HFFc6 (cell line): ENCODE measurements around the gene GDNF. TPM values are rescaled to one million over a fixed set of nuclear protein-coding genes. Genes with fewer than 3 reads are reported as not detected.

Experiments used
- DNase-seq: peaks from one replicate; pipeline ENCODE4 v3.0.0-alpha.2; 2018
- H3K27ac Mint-ChIP-seq: 2 replicates; pipeline ENCODE4 v1.8.0; 2020; ENCODE audit warnings: mild to moderate bottlenecking, mixed read lengths
- H3K27me3 Mint-ChIP-seq: 2 replicates; pipeline ENCODE4 v1.8.0; 2021; ENCODE audit warnings: mild to moderate bottlenecking, moderate library complexity, mixed read lengths; ENCODE audit not compliant: insufficient read depth
- H3K36me3 Mint-ChIP-seq: 2 replicates; pipeline ENCODE4 v1.8.0; 2021; ENCODE audit warnings: low read depth, mixed read lengths
- H3K4me1 Mint-ChIP-seq: 2 replicates; pipeline ENCODE4 v1.8.0; 2020; ENCODE audit warnings: low read depth, mixed read lengths
- H3K4me3 Mint-ChIP-seq: 2 replicates; pipeline ENCODE4 v1.8.0; 2020; ENCODE audit warnings: mild to moderate bottlenecking, moderate library complexity, mixed read lengths
- H3K9me3 Mint-ChIP-seq: 2 replicates; pipeline ENCODE4 v1.8.0; 2020; ENCODE audit warnings: mild to moderate bottlenecking, mixed read lengths
- total RNA-seq, 6 experiments: library from RNA; stranded (reverse); fragmentation: NEBNext Ultra II Directional; extraction: Animal tissue kit (Norgen Biotek cat#: 25700); gene quantifications; 2 replicates in 1 of 6; 3 replicates in 5 of 6; pipeline ENCODE4 v1.2.3, GENCODE V29; 2021
- TF ChIP-seq, protein P1 (sequence below): fragments of 200-600 bp; sonication (generic); IDR thresholded peaks from 2 replicates; pipeline ENCODE4 v1.5.0; 2021; ENCODE audit warnings: antibody characterized with exemption, mild to moderate bottlenecking

Gene GDNF
- total RNA-seq, 6 experiments from 2014 or later, result 0.85 to 8.3 (median 7.1) TPM

DNA sequence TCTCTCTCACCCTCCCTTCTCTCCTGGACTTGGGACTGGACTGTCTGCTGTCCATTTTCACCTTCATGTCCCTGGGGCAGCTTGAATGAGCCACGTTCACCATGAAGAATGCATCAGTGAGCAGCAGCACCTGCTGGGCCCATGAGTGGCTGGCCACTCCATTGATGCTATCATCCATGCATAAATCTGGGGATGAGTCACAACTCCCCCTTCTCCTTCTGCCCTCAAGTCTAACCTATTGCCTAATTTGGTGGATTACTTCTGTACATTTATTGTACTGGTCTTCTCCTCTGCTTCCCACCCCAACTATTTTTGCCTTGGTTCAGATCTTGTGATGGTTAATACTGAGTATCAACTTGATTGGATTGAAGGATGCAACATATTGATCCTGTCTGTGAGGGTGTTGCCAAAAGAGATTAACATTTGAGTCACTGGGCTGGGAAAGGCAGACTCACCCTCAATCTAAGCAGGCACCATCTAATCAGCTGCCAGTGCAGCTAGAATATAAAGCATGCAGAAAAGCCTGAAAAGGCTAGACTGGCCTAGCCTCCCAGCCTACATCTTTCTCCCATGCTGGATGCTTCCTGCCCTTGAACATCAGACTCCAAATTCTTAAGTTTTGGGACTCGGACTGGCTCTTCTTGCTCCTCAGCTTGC is 46.7 kb downstream of the GDNF start:
- TF ChIP-seq, protein P1, sequence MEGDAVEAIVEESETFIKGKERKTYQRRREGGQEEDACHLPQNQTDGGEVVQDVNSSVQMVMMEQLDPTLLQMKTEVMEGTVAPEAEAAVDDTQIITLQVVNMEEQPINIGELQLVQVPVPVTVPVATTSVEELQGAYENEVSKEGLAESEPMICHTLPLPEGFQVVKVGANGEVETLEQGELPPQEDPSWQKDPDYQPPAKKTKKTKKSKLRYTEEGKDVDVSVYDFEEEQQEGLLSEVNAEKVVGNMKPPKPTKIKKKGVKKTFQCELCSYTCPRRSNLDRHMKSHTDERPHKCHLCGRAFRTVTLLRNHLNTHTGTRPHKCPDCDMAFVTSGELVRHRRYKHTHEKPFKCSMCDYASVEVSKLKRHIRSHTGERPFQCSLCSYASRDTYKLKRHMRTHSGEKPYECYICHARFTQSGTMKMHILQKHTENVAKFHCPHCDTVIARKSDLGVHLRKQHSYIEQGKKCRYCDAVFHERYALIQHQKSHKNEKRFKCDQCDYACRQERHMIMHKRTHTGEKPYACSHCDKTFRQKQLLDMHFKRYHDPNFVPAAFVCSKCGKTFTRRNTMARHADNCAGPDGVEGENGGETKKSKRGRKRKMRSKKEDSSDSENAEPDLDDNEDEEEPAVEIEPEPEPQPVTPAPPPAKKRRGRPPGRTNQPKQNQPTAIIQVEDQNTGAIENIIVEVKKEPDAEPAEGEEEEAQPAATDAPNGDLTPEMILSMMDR, result peak; percentile 31; the same call in 1 of the 2 replicates
- Mint-ChIP-seq H3K4me1 (peaks cover 59% of the 10 kb centered on the region), H3K36me3 (peaks cover 40% of the 10 kb centered on the region), H3K27ac (peak overlapping the region; percentile 92), H3K27me3 (no peaks in the 10 kb centered on the region), H3K9me3 (peaks cover 20% of the 10 kb centered on the region), H3K4me3 (peak overlapping the region; percentile 45)
- DNase-seq, result peak; percentile 87

DNA sequence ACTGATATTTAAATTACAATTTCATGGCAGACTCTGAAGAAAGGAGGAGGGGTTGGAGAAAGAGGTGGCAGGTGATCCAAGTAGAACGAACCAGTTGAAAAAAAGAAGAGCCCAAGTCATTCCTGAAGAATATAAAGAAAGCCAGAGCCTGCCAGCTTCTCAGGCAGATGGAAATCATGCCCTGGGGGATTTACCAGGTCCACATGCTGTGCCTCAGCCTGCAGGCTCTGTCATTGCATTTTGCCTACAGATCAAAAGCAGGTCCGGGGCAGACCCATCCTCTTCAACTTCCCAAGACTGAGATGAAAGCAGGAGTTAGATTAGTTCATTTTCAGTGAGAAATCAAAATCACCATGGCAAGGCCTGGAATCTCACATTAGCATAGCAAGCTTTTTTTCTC is 48.5 kb downstream of the GDNF start:
- Mint-ChIP-seq H3K9me3 (peaks cover 20% of the 10 kb centered on the region), H3K36me3 (peaks cover 33% of the 10 kb centered on the region)

DNA sequence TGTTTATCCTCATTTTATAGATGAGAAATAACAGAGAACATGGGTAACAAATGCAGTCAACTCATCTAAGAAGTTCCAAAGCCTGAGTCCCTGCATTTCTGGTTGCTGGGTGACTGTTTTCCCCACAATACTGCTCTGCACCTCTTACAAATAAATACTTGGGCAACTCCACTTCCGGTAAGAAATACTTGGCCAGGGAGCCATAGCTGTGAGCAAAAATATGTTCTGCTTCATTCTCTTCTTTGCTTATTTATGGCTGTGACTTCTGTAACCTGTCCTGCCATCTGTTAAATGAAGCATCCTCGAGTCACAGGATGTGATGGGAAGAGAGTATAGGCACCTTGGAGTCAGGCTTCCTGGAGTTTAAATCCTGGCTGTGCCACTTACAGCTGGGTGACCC is 49.9 kb downstream of the GDNF start:
- H3K4me1 Mint-ChIP-seq, result peaks cover 83% of the 10 kb centered on the region
- peaks cover 13% of the 10 kb centered on the region for H3K9me3 Mint-ChIP-seq
- no peaks in the 10 kb centered on the region for H3K27me3 Mint-ChIP-seq
- no peak overlapping the region; the same call in 1 of the 2 replicates for H3K4me3 Mint-ChIP-seq
- H3K36me3 Mint-ChIP-seq, result peaks cover 25% of the 10 kb centered on the region
- TF ChIP-seq, protein P1, result no peak
- DNase-seq, result peak; percentile 41
- peak overlapping the region; percentile 86 for H3K27ac Mint-ChIP-seq

More for the DNA sequence above, 48.5 kb downstream of the GDNF start:
- Mint-ChIP-seq H3K27ac (peak overlapping the region; percentile 40; the same call in 1 of the 2 replicates), H3K4me1 (peaks cover 77% of the 10 kb centered on the region), H3K27me3 (no peaks in the 10 kb centered on the region), H3K4me3 (no peak overlapping the region)
- TF ChIP-seq, protein P1, result no peak
- DNase-seq, result no peak

DNA sequence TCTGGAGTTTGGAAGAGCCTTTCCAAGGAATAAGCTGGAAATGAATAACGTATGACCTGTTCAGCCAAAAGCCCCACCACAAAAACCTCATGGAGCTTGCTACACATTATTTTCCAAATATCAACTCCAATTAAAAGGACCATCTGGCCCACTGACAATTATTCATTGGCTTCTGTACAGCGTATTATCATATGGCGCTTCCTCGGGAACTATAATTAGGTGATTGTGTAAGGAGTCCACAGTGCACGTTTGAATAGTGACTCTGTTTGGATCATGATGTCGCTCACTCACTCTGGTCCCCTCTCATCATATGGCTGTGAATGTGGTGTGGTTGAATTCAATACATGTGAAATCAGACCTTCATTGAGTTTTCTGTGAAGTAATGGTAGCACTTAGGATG is 52.1 kb downstream of the GDNF start:
- Mint-ChIP-seq H3K27ac (peak overlapping the region; percentile 65; the same call in 1 of the 2 replicates), H3K9me3 (no peaks in the 10 kb centered on the region), H3K36me3 (peaks cover 12% of the 10 kb centered on the region; the same call in 1 of the 2 replicates), H3K4me1 (peaks cover 68% of the 10 kb centered on the region), H3K4me3 (no peak overlapping the region), H3K27me3 (no peaks in the 10 kb centered on the region)
- DNase-seq, result no peak
- TF ChIP-seq, protein P1, result no peak

DNA sequence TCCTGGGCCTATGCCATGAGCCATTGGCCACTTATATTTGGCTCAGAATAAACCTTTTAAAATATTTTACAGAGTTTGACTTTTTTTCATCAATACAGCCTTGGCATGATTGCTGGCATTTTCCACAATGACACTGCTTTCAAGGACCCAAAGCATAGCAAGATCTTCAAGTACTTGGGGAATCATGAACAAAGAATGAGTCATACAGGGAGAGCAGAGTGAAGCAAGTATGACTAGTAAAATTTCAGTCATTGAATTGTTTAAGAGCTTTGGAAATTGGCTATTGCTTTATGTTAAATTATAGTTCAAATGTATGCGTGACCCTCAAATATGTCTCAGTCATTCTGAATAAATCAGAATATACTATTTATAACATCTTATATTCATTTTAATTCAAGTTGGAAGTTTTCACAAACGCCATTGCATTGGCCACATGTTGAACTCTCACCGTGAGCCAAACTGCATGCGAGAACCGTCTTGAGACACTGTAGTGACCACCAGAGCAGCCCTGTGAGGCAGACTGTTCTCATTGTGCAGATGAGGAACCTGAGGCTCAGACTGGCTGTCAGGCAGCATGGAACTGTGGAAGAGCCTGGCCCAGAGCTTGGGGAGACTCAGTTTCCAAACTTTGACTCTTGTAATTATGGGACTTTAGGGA is 52.9 kb downstream of the GDNF start:
- H3K4me3 Mint-ChIP-seq, result no peak overlapping the region

More for the DNA sequence above, 52.9 kb downstream of the GDNF start:
- H3K4me1 Mint-ChIP-seq, result peaks cover 60% of the 10 kb centered on the region
- DNase-seq, result peak; percentile 74
- H3K9me3 Mint-ChIP-seq, result no peaks in the 10 kb centered on the region
- peaks cover 12% of the 10 kb centered on the region; the same call in 1 of the 2 replicates for H3K36me3 Mint-ChIP-seq
- TF ChIP-seq, protein P1, result no peak
- H3K27ac Mint-ChIP-seq, result peak overlapping the region; percentile 65
- H3K27me3 Mint-ChIP-seq, result no peaks in the 10 kb centered on the region
